Glutamatergic neuron (in vitro differentiated cells): ENCODE measurements around the gene LAMA1. TPM values are rescaled to one million over a fixed set of nuclear protein-coding genes. Genes with fewer than 3 reads are reported as not detected.

Source experiments
- DNase-seq: peaks from one replicate; pipeline ENCODE4 v3.0.0; 2022
- H3K27ac Mint-ChIP-seq: one replicate; pipeline ENCODE4 v1.8.0; 2020; ENCODE audit warnings: mild to moderate bottlenecking, mixed read lengths, inconsistent platforms; ENCODE audit not compliant: unreplicated experiment
- H3K27me3 Mint-ChIP-seq: one replicate; pipeline ENCODE4 v1.8.0; 2020; ENCODE audit warnings: mild to moderate bottlenecking, moderate library complexity, mixed read lengths, inconsistent platforms; ENCODE audit not compliant: unreplicated experiment
- H3K36me3 Mint-ChIP-seq: one replicate; pipeline ENCODE4 v1.8.0; 2020; ENCODE audit warnings: mild to moderate bottlenecking, mixed read lengths, inconsistent platforms; ENCODE audit not compliant: unreplicated experiment
- H3K4me1 Mint-ChIP-seq: one replicate; pipeline ENCODE4 v1.8.0; 2020; ENCODE audit warnings: mild to moderate bottlenecking, low read depth, mixed read lengths, inconsistent platforms; ENCODE audit not compliant: unreplicated experiment
- H3K4me3 Mint-ChIP-seq: one replicate; pipeline ENCODE4 v1.8.0; 2020; ENCODE audit warnings: mild to moderate bottlenecking, mixed read lengths, inconsistent platforms; ENCODE audit not compliant: unreplicated experiment
- H3K9me3 Mint-ChIP-seq: one replicate; pipeline ENCODE4 v1.8.0; 2020; ENCODE audit warnings: mild to moderate bottlenecking, moderate library complexity, mixed read lengths, inconsistent platforms; ENCODE audit not compliant: unreplicated experiment
- total RNA-seq: library from RNA; stranded (reverse); fragmentation: NEBNext Ultra II Directional; extraction: Animal tissue kit (Norgen Biotek cat#: 25700); gene quantifications from one replicate; pipeline ENCODE4 v1.2.1, GENCODE V29; 2021; ENCODE audit not compliant: unreplicated experiment
- TF ChIP-seq, protein P1 (sequence below): fragments of 200-600 bp; sonication (generic); IDR thresholded peaks from one replicate; pipeline ENCODE4 v1.5.0; 2021; ENCODE audit not compliant: partially characterized antibody, unreplicated experiment

The LAMA1 gene
- total RNA-seq, 1 donor from 2014 or later: 32.0 TPM

DNA sequence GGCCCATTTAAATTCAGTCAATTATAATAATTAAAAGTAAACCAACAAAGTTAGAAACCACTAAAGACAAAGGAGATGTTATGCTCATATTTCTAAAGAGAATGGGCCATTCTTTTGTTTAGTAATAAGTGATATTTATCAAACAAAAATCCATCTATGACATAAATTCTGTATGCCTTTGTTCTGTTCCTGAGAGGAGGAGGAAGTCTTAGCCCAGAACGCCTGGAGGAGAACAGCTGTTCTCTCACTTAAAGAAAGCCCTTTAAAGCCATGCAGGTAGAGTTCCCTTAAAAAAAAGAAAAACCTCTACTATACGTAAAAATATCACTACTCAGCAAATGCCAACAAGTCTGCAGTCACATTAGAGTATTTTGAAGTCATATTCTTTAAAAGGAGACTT is 15.5 kb downstream of the LAMA1 start:
- no peaks in the 10 kb centered on the region for H3K36me3 Mint-ChIP-seq

DNA sequence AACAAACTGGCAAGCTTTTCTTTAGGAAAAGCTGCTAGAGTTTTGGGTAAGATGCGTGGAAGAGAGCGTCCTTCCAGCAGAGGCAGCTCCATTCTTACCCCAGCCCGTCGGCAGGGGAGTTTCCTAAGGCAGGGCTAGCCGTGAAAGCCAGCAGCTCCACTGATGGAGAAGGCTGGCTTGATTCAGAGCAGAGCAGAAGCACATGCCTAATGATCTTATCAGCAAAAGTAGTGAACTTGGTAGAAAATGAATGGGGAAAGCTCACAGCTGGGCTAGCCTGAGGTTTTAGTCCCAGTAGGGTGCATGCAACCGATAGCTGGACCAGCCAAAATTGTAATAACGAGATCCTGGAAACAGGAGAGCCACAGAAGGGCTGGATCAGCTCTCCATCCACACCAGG is 20.8 kb downstream of the LAMA1 start:
- TF ChIP-seq, protein P1, sequence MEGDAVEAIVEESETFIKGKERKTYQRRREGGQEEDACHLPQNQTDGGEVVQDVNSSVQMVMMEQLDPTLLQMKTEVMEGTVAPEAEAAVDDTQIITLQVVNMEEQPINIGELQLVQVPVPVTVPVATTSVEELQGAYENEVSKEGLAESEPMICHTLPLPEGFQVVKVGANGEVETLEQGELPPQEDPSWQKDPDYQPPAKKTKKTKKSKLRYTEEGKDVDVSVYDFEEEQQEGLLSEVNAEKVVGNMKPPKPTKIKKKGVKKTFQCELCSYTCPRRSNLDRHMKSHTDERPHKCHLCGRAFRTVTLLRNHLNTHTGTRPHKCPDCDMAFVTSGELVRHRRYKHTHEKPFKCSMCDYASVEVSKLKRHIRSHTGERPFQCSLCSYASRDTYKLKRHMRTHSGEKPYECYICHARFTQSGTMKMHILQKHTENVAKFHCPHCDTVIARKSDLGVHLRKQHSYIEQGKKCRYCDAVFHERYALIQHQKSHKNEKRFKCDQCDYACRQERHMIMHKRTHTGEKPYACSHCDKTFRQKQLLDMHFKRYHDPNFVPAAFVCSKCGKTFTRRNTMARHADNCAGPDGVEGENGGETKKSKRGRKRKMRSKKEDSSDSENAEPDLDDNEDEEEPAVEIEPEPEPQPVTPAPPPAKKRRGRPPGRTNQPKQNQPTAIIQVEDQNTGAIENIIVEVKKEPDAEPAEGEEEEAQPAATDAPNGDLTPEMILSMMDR: no peak
- Mint-ChIP-seq H3K9me3 (peaks cover 8% of the 10 kb centered on the region), H3K36me3 (no peaks in the 10 kb centered on the region), H3K27ac (peak overlapping the region; percentile 53), H3K4me1 (peaks cover 6% of the 10 kb centered on the region), H3K27me3 (peaks cover 2% of the 10 kb centered on the region), H3K4me3 (no peak overlapping the region)
- no peak for DNase-seq

More for the DNA sequence above, 15.5 kb downstream of the LAMA1 start:
- DNase-seq: no peak
- no peaks in the 10 kb centered on the region for H3K4me1 Mint-ChIP-seq
- no peak overlapping the region for H3K4me3 Mint-ChIP-seq
- H3K9me3 Mint-ChIP-seq: peaks cover 9% of the 10 kb centered on the region
- peaks cover 2% of the 10 kb centered on the region for H3K27me3 Mint-ChIP-seq
- no peak overlapping the region for H3K27ac Mint-ChIP-seq
- TF ChIP-seq, protein P1: no peak

DNA sequence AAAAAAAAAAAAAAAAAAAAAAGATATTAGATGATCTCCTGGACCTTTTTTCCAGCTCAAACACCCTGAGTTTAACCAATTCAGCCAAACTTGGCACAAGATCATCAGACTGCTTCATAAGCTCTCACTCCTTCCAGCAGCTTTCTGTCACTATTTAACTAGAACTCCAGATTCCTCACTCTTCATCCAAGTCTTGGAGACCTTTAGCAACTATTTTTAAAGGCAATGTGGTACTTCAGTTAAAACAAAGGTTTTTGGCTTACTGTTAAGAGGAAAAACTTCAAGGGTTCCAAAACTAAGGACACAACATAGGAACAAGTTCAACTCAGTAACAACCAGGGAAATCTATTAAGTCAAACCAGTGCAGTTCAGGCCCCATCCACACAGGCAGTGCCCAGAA is 23.2 kb downstream of the LAMA1 start:
- peaks cover 4% of the 10 kb centered on the region for H3K27me3 Mint-ChIP-seq
- TF ChIP-seq, protein P1: no peak
- no peaks in the 10 kb centered on the region for H3K36me3 Mint-ChIP-seq
- peaks cover 7% of the 10 kb centered on the region for H3K9me3 Mint-ChIP-seq
- DNase-seq: no peak
- H3K27ac Mint-ChIP-seq: no peak overlapping the region
- H3K4me3 Mint-ChIP-seq: no peak overlapping the region
- peaks cover 10% of the 10 kb centered on the region for H3K4me1 Mint-ChIP-seq

DNA sequence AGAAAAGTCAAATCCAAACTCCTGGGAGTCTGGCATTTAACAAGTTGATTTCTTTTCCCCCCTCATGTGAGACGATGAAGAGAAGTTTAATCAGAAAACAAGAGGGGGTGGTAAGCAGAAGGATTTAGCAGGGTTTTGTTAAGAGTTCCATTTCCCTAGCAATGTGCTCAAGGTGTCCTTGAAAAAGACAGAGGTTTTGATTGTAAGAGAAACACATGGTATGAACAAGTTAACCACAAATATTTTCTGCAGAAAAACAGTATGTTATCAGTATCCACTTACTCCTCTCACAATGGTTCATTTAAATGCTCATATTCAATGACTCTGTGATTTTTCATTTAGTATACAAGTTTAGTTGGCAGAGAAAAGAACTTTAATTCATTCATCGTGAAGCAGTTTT is 26.8 kb downstream of the LAMA1 start:
- peaks cover 11% of the 10 kb centered on the region for H3K4me1 Mint-ChIP-seq
- no peaks in the 10 kb centered on the region for H3K9me3 Mint-ChIP-seq
- no peak overlapping the region for H3K27ac Mint-ChIP-seq
- TF ChIP-seq, protein P1: no peak
- no peak for DNase-seq
- H3K4me3 Mint-ChIP-seq: no peak overlapping the region
- H3K36me3 Mint-ChIP-seq: no peaks in the 10 kb centered on the region
- H3K27me3 Mint-ChIP-seq: peaks cover 5% of the 10 kb centered on the region

DNA sequence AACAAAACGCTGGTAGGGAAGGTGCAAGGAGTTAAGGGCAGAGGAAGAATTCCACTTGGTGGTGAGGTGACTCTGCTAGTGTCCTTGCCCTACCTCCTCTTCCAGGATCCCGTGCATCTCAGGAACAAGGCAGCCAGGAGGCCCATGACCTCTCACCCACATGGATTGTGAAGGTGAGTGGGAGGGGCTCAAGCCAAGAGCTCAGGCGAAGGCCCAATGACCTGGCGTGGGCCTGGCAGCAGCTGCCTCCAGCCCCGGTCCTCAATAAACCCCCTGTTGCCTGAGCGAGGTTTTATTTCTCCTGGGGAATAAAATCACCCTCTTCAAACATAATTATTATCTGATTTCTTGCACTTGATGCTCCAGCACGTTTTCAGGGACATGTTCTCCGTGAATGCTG is 28.2 kb downstream of the LAMA1 start:
- H3K27me3 Mint-ChIP-seq: peaks cover 3% of the 10 kb centered on the region
- H3K4me3 Mint-ChIP-seq: no peak overlapping the region
- TF ChIP-seq, protein P1: no peak
- no peaks in the 10 kb centered on the region for H3K36me3 Mint-ChIP-seq
- DNase-seq: peak; percentile 42
- H3K27ac Mint-ChIP-seq: peak overlapping the region; percentile 48
- H3K9me3 Mint-ChIP-seq: no peaks in the 10 kb centered on the region
- peaks cover 5% of the 10 kb centered on the region for H3K4me1 Mint-ChIP-seq
